Left hindlimb (tissue), 1 donor: ENCODE data around the gene PKNOX1.
"Not testable (repeated sequence)": the region's sequence is repeated elsewhere in the genome, so short reads cannot be mapped to it uniquely, and the experiment has no call there.

ENCODE experiments used
- DNase-seq: peaks from one replicate; pipeline ENCODE4 v3.0.0-alpha.2; 2018

PKNOX1 gene

GRCh38 chr21:43021191-43021590 is 46.8 kb downstream of the PKNOX1 start:
- DNase-seq: no peak

DNA sequence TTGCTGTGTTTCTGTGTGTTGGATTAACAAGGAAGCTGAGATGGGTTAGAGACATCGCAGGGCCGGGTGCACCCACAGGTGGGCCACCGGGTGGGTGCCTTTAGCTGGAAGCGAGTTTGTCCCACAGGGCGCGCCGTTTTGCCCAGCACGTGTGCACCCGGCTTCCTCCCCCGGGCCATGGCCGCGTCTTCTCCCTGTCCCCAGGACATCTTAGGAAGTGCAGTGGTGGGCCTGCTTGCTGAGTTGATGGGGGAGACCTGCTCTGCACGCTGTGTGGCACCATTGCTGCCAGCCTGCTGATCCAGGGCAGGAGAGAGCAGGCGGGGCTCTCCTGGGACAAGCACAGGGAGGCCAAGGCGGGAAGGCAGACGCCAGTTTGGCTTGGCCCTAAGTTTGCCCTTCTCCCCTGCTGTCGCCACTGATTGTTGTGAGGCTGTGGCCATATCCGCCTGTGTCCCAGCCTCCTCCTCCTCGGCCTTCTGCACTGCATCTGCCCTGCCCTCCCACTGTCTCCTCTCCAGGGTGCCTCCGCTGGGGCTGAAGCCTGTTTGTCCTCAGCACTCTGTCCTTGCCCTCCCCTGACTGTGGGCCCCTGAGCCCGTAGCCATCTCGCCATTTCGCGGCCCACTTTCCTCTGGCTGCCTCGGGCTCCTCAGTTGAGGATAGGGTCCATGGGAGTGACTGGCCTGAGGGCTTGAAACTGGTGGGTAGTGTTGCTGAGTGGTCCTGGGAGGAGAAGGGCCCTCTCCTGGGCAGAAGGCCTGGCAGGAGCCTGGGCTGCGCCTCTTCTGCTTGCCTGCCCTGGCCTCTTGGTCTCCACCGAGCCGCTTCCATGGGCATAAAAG is 47.6 kb downstream of the PKNOX1 start:
- DNase-seq: no peak

DNA sequence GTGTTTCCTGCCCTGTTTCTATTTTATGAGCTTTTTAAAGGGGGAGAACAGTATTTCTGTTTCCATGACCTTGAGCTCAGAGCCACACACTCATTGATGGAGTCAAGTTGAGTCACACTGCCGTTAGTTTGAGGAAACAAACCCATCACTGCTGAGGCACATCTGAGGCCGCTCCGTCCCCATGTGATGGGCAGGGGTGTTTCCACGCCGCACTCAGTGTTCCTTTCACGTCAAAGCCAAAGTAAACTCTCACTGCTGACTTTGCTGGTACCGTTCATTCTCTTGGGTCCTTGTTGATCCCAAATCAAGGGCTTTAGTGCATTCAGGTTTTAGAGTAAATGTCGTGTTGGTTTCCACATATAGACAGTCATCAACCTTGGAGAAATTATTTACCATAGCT is 48.8 kb downstream of the PKNOX1 start:
- DNase-seq: no peak

DNA sequence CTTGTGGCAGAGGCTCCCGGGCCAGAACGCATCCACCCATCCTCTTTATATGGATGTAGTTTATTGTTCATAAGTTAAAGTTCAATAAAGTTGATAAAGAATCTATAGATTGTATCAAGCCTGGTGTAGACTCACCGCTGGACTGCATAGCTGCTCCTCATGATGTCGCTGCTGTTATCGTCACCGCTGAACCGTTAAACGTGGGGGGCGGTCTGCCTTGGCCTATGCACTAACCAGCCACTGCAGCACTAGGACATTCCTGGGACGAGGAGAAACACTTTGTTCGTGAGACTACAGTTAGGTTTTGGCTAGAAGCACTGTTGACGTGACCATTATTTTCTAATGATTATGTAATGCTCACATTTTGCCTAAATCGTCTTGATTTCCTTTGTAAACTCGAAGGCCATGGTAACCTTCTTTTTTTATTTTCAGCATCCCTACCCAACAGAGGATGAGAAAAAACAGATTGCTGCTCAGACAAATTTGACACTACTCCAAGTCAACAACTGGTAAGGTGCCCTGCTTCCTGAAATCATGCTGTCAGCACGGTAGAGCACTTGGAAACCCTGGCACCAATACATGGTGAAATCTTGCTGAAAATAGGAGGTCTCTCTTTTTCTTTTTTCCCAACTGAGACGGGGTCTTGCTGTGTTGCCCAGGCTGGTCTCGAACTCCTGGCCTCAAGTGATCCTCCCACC is 50.2 kb downstream of the PKNOX1 start:
- no peak for DNase-seq

GRCh38 chr21:43025636-43026180 is 51.3 kb downstream of the PKNOX1 start:
- DNase-seq: no peak

DNA sequence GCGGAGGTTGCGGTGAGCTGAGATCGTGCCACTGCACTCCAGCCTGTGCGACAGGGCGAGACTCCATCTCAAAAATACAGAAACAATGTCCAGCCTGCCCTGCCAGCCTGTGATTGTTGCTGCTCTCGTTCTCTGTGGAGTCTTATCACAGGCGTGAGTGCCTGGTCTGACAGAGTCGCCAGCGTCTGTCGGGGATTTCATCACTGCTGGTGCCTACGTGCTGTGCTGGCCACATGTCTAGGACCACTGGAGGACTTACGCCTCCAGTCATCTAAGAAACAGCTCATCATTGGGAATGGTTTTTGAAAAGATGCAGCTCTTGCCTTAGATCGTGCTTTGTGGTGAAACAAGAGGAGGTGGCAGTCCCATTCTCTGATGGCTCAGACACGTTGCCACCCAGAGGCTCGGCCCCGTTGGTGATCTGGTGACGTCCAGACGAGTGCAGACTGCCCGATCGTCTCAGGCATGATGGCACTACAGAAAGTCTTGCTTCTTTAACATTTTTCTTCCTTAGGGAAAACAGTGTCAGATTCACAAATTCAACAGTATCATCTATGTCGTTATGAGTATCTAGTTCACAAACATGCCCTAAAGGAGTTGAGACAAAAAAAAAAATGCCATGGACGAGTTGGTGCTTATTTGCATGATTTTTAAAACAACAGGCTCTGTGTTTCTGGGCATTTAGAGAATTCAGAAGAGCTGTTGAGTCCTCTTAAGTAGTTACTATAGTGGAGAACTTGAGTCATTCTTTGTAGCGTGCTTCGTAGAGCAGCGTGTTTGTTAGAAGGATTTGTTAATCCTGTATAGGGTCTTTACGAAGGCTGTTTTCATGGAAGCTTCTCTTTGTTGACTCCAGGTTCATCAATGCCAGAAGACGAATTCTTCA is 53.7 kb downstream of the PKNOX1 start:
- no peak for DNase-seq

DNA sequence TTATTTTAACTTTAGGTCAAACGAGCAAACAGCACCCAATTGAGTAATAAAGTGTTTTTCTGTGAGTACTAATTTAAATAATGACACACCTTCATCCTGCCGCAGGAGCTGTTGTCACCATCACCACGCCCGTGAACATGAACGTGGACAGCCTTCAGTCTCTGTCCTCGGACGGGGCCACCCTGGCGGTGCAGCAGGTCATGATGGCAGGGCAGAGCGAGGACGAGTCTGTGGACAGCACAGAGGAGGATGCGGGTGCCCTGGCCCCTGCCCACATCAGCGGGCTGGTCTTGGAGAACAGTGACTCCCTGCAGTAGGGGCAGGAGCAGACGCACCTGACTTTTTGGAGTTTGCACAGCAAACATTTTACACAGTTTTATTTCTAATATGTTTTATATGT is 55.4 kb downstream of the PKNOX1 start:
- DNase-seq: no peak

- no peak for DNase-seq
Measured at GRCh38 chr21:43031121-43031619, 56.8 kb downstream of the PKNOX1 start.

DNA sequence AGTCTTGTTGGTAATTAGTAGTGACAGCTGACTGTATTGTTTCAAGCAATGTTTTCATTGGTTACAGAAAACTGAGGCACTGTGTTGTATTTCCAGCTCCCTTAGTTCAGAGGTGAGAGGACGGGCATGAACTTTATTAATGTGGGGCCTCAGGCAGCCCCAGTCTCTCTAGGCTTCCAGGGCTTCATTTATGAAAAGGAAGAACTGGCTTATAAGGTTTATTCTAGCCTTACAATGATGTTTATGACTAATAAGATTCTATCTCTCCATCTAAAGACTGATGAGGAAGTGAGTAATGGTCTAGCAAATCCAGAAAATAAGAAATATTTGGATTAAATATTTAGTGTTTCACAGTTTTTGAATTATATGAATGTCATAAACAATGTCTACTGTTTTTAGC is 59.7 kb downstream of the PKNOX1 start:
- no peak for DNase-seq

DNA sequence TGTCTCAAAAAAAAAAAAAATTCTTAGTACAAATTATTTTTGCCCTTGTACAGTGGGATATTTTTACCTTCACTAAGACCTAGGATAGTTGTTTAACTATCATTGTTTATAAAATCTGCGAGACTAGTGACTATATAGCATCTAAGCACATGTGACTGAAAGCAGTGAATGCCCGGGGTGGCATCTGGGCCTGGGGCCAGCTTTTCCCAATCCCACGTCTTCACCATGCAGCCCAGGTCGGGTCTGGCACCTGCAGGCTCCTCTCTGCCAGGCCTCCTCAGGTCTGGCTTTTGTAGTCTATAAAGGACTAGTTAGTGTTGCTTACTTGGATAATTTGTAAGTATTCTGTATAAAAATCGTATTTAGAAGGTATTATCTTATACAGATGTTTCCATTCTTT is 60.5 kb downstream of the PKNOX1 start:
- no peak for DNase-seq

DNA sequence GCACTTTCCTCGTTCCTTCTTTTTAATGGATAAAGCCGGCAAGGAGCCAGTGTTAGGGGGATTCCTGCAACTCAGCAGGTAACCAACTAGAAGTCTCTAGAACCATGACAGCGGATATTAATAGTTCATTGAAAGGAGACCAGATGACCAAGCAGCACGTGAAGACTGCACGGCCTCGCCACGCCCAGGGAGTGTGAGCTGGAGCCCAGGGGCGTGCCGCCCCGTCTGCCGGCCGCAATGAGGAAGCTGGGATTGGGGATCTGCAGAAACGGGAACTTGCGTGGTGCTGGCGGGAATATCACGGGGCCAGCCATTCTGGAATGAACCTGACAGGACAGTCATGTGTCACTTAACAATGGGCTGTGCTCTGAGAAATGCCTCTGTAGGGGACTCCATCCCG is 62.5 kb downstream of the PKNOX1 start:
- DNase-seq: not testable (repeated sequence)

DNA sequence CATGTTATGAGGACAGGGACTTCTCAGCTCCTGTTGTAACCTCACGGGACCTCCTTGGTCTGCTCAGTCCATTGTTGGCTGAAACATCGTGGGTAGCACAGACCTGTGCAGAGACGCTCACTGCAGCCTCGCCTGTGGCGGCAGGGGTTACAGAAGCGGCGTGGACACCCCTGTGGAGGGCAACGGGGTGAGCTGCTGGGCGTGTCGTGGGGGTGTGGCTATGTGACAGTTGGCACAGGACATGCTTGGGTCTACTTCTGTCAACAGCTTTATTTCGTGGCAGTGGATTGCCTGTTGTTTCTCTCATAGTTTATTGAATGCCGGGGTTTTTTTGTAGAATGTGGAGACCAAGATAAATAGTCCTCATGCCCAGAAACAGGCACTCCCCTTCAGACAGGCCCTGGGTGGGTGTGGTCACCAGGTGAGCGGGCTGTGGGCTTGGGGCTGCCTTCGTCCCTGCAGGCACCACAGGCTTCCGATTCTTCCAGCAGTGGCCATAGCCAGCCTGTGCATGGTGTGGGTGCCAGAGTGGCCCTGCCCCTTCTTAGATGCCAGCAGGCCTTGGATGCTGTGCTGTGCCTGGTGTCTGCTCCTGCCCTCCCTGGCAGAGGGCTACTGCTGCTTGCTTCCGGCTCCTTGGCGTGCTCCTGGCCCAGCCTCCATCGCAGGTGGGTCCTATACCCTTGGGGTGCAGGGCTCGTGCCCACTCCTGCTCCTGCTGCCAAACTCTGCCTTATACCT is 63.7 kb downstream of the PKNOX1 start:
- DNase-seq: not testable (repeated sequence)

DNA sequence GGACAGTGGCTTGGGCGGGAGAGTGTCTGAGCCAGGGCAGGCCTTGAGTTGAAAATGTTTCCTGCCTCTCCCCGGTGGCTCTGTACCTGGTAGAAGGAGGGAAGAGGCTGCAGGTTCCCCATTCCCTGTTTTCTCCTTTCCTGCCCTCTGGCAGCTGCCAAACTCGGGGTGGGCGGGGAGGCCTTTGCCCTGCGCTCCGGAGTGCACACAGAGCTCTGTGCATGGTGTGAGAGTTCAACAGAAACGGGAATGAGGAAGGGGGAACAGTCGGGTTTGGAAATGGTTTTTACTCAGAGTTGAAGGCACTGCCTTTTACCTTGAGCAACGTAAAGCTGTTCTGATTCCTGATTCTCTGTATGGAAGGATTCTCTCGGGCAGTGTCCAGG is 64.3 kb downstream of the PKNOX1 start:
- not testable (repeated sequence) for DNase-seq

- not testable (repeated sequence) for DNase-seq
Measured at GRCh38 chr21:43042169-43042568, 67.8 kb downstream of the PKNOX1 start.

DNA sequence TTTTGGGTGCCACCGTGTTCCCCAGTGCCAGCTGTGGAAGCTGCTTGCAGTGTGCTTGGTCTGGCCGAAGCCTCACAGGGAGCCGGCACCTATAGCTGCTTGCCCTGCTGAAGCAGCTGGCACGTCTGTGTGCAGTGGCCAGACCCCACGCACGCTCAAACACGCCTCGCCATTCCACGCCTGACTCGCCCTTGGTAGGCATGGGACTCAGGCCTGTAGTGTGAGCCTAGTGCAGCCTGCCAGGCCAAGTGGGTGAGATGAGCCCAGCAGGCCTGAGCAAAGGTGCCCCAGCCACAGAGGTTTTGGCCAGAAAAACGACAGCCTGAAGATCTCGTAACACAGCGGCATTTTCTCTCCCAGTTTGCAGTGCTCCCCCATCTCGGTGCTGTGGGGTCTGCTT is 68.9 kb downstream of the PKNOX1 start:
- DNase-seq: not testable (repeated sequence)

DNA sequence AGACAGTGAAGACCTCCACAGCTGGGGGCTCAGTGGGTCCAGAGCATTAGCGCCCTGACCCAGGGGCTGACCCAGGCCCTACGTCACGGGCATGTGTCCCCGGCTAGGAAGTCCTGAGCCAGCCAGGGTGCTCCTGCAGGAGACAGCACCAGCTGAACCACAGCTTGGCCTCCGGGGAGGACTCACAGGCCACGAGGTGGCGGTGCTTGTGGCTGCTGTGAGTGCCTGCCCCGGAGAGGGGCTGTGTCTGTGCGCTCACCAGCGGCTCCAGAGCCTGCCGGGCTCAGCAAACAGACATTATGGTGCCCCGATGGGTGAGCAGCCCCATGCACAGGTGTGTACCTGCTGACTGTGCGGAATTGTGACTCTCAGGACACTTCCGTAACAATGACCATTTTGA is 70.2 kb downstream of the PKNOX1 start:
- DNase-seq: not testable (repeated sequence)

DNA sequence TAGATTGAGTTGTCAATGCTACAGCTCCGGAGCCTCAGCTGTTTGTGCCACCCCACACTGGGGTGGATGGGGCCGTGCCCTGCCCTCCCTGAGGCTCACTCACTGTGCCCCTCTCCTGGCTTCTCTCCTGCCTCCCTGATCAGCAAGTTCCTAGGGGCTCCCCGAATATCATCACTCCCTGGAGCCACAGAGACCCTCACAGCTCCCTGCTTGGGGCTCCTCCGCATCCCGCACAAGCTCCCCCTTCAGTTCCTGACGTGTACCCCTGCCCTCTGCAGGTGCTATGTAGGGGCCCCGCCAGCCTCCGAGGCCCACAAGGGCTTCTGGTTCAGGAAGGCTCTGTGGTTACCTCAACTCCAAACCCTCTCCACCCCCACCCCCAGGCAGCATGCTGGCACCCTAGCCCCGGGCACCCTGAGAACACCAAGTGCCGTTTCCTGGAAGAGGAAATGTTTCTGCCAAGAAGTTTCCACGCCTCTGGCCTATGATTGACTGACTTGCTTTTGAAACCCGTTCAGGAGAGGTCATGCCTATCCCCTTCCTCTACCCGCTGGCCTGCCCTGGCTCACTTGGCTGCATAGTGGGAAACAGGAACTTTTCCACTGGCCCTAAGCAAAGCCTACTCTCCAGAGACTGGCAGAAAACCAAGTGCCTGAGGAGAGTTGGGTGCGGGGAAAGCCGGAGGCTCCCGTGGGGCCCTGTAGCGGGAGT is 71.0 kb downstream of the PKNOX1 start:
- DNase-seq: not testable (repeated sequence)

GRCh38 chr21:43045876-43046821 is 71.8 kb downstream of the PKNOX1 start:
- not testable (repeated sequence) for DNase-seq

- not testable (repeated sequence) for DNase-seq
Measured at GRCh38 chr21:43053112-43053511, 78.8 kb downstream of the PKNOX1 start.
